T-helper 9 cell (primary cell): ENCODE results near the gene FASLG.

ENCODE experiments used
- DNase-seq: peaks from one replicate; pipeline ENCODE4 v3.0.0-alpha.2; 2020

FASLG gene

GRCh38 chr1:172647110-172647564 lies 11.8 kb upstream of the FASLG start:
- DNase-seq, result no peak

GRCh38 chr1:172647987-172648386 lies 10.9 kb upstream of the FASLG start:
- no peak for DNase-seq

GRCh38 chr1:172650474-172651193 lies 8.3 kb upstream of the FASLG start:
- DNase-seq, result no peak

GRCh38 chr1:172653015-172653709 lies 5.7 kb upstream of the FASLG start:
- DNase-seq, result no peak

DNA sequence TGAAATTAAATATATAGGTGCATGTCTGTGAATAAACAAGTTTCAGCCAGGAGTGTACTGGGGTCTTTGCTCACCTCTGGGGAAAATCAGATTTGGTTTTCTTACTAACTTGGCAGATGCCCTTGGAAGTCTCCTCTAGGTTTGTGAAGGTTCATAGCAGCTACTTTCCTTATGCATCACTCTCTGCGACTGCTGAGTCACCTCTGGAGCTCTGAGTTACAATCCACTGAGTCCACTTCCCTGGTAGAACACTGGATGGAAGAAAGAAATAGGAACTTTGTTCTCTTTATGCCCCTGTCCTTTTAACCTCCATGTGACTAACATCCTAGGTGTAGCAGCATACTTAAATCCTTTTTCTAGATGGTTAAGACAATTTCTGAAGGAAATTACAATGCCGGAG lies 4.4 kb upstream of the FASLG start:
- no peak for DNase-seq

DNA sequence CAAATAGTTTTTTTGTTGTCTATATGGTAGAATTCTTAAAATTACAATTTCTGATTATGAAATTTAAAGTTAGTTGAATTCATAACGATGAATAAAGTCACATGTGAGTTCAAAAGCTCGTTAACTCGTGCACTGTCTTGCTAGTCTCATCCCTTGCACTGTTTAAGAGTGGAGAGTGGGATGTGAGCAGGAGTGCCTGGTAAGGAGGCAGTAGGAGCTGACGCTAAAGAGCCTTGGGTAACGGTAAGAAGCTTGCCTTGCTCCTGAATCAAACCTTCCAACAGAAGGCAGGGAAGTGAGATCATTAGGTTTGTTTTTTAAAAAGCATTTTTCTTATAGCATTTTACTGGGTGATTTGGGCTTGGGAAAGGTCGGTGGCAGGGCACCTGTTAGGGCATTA lies 2.3 kb upstream of the FASLG start:
- no peak for DNase-seq

GRCh38 chr1:172657586-172657985 lies 1.3 kb upstream of the FASLG start:
- DNase-seq, result no peak

GRCh38 chr1:172661107-172661506 lies 2.2 kb downstream of the FASLG start:
- DNase-seq, result no peak

DNA sequence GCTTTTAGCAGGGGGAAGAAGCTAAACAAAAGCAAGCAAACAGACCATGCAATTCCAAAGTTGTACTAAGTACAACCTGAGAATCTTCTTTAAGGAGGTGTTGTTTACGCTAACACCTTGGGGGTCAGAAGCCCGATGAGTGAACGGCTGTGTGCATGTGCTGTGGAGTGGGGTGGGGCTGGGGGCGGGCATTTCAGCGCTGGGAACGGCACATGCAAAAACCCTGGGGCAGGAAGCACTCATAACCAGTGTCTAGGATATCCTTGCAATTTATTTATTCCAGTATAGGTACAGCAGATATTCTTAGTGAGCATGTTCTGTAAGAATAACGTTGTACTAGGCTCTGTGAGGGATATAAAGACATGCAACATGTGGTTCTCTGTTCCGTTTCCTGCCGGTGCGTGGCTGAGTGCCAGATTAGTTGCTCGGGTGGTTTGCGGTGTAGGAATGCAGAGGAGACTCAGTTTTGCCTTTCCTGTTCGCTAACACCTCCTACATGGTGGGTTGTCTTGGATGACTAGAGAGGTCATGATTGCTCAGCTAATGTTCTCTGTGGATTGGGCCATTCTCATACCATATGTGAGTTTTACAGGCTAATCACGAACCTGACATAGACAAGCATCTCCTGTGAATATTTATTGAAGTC lies 3.7 kb downstream of the FASLG start:
- DNase-seq, result peak; percentile 76

DNA sequence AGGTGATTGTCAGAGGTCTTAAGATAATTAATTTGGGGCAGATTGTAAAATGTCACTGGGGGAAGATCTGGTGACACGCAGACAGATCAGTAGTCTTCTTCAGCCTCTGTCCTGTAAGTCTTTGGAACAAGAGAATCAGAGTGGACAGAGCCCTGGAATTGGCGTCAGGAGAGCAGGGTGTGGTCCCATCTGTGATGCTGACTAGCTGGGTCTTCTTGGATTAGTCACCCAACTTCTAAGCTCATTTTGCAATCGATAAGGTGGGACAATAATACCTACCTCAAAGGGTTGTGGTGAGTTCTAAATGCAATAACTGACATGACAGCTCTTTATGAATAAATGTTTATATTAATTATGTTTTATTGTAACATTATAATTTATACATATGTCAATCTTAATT lies 4.8 kb downstream of the FASLG start:
- no peak for DNase-seq

DNA sequence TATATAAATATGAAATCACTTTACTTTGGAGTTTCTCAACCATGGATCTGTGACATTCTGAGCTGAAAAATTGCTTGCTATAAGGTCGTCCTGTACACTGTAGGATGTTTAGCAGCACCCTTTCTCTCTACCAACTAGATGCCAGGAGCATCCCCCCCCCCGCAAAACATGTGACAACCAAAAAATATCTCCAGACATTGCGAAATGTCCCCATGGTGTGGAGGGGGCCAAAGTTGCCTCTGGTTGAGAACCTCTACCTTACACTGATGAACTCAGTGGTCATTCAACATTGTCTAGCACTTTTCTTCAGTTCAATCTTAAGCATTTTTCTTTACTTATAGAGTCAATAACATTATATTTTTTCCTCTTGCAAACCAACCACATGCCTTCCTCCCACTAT lies 9.2 kb downstream of the FASLG start:
- no peak for DNase-seq

GRCh38 chr1:172669011-172669410 lies 10.1 kb downstream of the FASLG start:
- DNase-seq, result no peak

DNA sequence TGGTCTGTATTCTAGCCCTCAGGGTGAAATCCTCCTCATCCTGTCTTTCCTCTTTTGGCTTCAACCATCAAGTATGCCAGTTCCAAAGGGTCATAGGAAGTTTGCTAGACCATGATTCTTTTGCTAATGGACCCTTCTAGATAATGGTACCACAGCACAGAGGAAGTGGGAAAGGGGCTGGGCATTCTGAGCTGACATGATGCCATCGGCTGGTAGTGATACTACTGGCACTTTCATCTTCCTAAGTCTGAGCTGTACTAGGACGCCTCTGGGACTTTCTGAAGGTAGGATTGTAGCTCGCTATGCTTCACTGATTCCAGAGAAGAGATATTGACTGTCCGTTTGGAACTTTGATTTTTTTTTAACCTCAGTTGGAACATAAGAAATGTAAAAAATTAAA lies 11.4 kb downstream of the FASLG start:
- no peak for DNase-seq

- DNase-seq, result no peak
Observed at GRCh38 chr1:172670791-172671190, 11.9 kb downstream of the FASLG start.

GRCh38 chr1:172671591-172671990 lies 12.7 kb downstream of the FASLG start:
- no peak for DNase-seq

DNA sequence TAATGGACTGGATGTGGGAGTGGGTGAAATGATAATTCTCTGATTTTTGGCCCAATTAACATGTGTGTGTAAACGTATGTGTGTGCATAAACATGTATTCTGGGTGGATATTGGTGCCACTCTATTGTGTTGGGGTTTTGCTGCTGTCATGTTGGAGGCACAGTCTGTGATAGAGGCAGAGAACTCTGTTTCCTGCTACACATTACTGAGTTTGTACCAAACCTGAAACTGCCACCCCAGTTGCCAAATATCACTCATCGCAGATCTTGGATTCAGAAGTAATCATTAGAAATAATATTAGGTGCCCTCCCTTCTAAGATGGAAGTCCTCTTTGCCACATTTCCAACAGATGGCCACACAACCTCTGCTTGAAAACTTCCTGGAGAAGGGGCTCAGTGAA lies 13.8 kb downstream of the FASLG start:
- DNase-seq, result no peak

DNA sequence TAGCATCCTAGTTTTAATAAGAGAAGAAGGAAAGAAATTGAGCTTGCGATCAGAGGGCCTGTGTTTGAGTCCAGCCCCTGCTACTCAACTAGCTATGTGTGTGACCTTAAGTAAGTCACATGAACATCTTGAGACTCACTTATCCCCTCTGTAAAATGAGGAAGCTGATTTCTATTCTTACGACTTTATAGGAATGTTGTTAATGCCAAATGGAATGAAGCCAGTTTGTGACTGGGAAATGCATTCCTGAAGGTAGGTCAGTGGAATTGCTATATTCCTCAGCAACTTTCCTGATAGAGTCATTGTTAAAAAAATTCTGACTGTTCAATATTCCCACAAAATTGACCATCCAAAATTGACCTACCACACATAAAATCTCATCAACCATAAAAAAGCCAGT lies 14.9 kb downstream of the FASLG start:
- no peak for DNase-seq

DNA sequence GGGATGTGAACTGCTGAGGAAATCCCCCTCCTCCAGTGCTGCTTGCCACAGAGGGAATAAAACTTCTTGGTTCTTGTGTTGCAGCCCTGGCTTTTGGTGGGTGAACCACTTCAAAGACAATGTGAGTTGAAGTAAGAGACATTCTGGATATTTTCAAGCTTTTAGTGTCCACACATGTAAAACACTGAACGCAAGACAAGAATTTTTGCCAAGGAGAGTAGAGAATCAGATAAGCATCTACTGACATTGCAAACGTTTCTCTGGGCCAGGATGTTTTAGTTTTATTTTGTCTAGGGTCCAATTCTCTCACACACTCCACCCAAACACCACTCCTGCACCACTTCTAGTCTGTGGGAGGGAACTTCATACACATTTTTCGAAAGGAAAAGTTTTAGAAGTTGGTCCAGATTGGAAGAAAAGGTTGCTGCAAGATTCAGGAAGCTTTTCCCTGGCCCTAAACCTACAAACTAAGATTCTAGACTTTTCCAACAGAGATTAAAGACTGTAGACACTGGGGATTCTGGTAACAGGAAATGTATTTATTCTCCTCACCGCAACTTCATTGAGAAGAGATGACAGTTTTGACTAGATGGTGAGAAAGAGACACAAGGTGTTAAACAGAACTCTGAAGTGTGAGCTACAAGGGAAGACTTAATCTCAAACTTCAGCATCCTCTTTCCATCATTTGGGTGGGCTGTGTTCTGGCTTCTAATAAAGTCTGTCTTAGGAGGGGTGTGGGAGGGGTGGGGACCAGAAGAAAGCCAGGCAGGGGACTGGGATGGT lies 16.1 kb downstream of the FASLG start:
- no peak for DNase-seq

DNA sequence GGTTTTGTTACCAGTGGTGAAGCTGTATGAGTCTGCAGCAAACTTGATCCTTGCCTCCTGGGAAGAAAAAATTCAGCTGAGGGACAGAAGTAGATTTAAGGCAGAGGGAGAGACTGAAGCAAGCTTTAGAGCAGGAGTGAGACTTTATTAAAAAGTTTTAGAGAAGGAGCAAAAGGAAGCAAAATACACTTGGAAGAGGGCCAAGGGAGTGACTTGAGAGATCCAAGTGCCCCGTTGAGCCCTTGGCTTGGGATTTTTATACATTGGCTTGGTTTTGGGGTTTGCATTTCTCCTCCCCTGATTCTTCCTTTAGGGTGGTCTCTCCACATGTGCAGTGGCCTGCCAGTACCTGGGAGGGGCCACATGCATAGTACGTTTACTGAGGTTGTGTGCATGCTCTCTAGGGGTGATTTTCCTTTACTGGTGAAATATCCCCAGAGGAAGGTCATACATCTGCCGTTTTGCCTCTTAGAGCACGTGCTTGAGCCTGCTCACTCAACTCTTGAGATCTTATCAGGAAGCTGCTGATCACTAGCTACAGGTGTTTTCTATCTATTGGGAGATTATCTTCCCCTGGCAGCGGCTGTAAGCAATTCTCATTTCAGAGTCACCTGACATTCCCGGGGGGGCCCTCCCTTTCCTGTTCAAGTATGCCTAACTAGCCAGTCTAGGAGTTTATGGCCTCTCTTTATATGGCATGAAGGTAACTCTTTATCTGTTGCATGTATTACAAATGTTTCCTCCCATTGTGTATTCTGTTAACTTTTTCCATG lies 20.3 kb downstream of the FASLG start:
- no peak for DNase-seq

DNA sequence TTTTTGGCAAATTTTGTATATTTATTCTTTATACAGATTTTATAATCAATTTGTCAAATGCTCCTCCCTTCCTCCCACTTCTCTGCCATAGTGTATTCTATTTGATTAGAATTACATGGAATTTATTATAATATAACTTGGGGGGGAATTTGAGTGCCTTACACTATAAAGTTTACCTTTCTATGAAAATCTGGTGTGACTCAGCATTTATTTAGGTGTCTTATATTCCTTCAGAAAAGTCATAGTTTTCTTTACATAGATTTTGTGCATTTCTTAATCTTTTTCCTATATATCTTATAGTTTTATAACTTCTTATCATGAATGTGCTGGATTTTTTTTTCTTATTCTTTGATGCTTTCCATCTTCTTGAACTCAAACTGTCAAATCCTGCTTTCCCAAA lies 21.3 kb downstream of the FASLG start:
- no peak for DNase-seq

GRCh38 chr1:172680733-172681275 lies 21.9 kb downstream of the FASLG start:
- no peak for DNase-seq

DNA sequence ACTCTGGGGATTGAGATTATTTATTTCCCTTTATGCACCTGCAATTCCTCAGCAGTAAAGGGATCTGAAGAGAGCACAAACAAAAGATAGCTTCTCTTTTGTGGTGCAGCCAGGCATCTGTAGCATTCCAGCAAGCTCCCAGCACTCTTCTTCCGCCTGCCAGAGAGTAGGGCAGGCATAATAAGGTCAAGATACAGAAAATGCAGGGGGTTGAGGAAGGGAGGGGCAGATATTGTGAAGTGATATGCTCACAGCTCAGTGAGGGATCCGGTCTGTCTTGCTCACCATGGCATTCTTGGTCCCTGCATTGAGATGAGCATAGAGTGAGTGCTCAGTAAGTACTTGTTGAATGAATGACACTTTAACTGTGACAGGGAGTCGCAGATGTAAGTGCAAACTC lies 23.9 kb downstream of the FASLG start:
- no peak for DNase-seq
